Neural cell (in vitro differentiated cells): ENCODE measurements around the gene FRMD4B. TPM values are rescaled to one million over a fixed set of nuclear protein-coding genes. Genes with fewer than 3 reads are reported as not detected.

Experiments used
- H2AFZ ChIP-seq: fragments of 200-600, 300-800 bp; sonication (generic), shearing (Covaris generic); 2 replicates; pipeline ENCODE4 v1.6.0; 2014; ENCODE audit warnings: low read depth, mild to moderate bottlenecking, antibody characterized with exemption, low read length, moderate library complexity
- H3F3A ChIP-seq: fragments of 200-600 bp; shearing (Covaris generic); 2 replicates; pipeline ENCODE4 v1.6.1; 2016; ENCODE audit warnings: mild to moderate bottlenecking, moderate library complexity, mixed read lengths, antibody characterized with exemption, low read length; ENCODE audit not compliant: insufficient read depth, poor library complexity, severe bottlenecking
- H3K27ac ChIP-seq: fragments of 200-600, 300-800 bp; sonication (generic), shearing (Covaris generic); 2 replicates; pipeline ENCODE4 v1.5.1; 2014; ENCODE audit warnings: mild to moderate bottlenecking, low read length, moderate library complexity
- H3K27me3 ChIP-seq: fragments of 300-800, 200-600 bp; sonication (generic), shearing (Covaris generic); 2 replicates; pipeline ENCODE4 v1.6.0; 2014; ENCODE audit warnings: mild to moderate bottlenecking, low read depth, low read length, moderate library complexity; ENCODE audit not compliant: insufficient read depth
- H3K36me3 ChIP-seq: fragments of 300-800, 200-600 bp; sonication (generic), shearing (Covaris generic); 2 replicates; pipeline ENCODE4 v1.5.1; 2014; ENCODE audit warnings: mild to moderate bottlenecking, antibody characterized with exemption, low read length, moderate library complexity; ENCODE audit not compliant: insufficient read depth
- H3K4me2 ChIP-seq: fragments of 300-800, 200-600 bp; sonication (generic), shearing (Covaris generic); 2 replicates; pipeline ENCODE4 v1.6.0; 2014; ENCODE audit warnings: mild to moderate bottlenecking, low read length
- H3K4me3 ChIP-seq: fragments of 300-800, 200-600 bp; sonication (generic), shearing (Covaris generic); 2 replicates; pipeline ENCODE4 v1.5.1; 2014; ENCODE audit warnings: mild to moderate bottlenecking, low read length, moderate library complexity
- H3K79me2 ChIP-seq: fragments of 200-600 bp; shearing (Covaris generic); replicated peaks from 2 replicates; pipeline ENCODE4 v1.6.0; 2014; ENCODE audit warnings: mild to moderate bottlenecking, low read length, moderate library complexity; ENCODE audit not compliant: insufficient read depth
- H3K9ac ChIP-seq: fragments of 300-800, 200-600 bp; sonication (generic), shearing (Covaris generic); 2 replicates; pipeline ENCODE4 v1.6.1; 2016; ENCODE audit warnings: mild to moderate bottlenecking, low read length, mixed read lengths
- H3K9me2 ChIP-seq: fragments of 200-600 bp; shearing (Covaris generic); 2 replicates; pipeline ENCODE4 v1.6.1; 2016; ENCODE audit warnings: mild to moderate bottlenecking, low read length, mixed read lengths; ENCODE audit not compliant: insufficient read depth
- H3K9me3 ChIP-seq: fragments of 200-600, 300-800 bp; sonication (generic), shearing (Covaris generic); 2 replicates; pipeline ENCODE4 v1.6.1; 2016; ENCODE audit warnings: mild to moderate bottlenecking, mixed run types, low read length, moderate library complexity, mixed read lengths
- H4K20me1 ChIP-seq: fragments of 200-600 bp; shearing (Covaris generic); 2 replicates; pipeline ENCODE4 v1.6.1; 2016; ENCODE audit warnings: mild to moderate bottlenecking, mixed run types; ENCODE audit not compliant: insufficient read depth
- CTCF ChIP-seq: fragments of 450-650 bp; IDR thresholded peaks from 2 replicates; pipeline ENCODE4 v1.5.1; 2014; ENCODE audit warnings: antibody characterized with exemption, mild to moderate bottlenecking, moderate library complexity; ENCODE audit not compliant: poor library complexity, severe bottlenecking
- EP300 ChIP-seq: fragments of 450-650 bp; conservative IDR thresholded peaks from 2 replicates; pipeline ENCODE4 v1.6.1; 2014; ENCODE audit warnings: antibody characterized with exemption, mild to moderate bottlenecking, moderate library complexity; ENCODE audit not compliant: poor library complexity, severe bottlenecking
- EZH2 ChIP-seq: fragments of 200-600, 300-800 bp; shearing (Covaris generic), sonication (generic); IDR thresholded peaks from 2 replicates; pipeline ENCODE4 v1.6.1; 2014; ENCODE audit warnings: antibody characterized with exemption, low read length, borderline replicate concordance, mild to moderate bottlenecking; ENCODE audit not compliant: insufficient read depth, poor library complexity, severe bottlenecking
- MXI1 ChIP-seq: fragments of 450-650 bp; conservative IDR thresholded peaks from 2 replicates; pipeline ENCODE4 v1.6.1; 2014; ENCODE audit warnings: antibody characterized with exemption, mild to moderate bottlenecking; ENCODE audit not compliant: poor library complexity, severe bottlenecking
- POLR2AphosphoS5 ChIP-seq: IDR thresholded peaks from 2 replicates; pipeline ENCODE4 v1.6.1; 2012
- RAD21 ChIP-seq: fragments of 450-650 bp; conservative IDR thresholded peaks from 2 replicates; pipeline ENCODE4 v1.6.1; 2014; ENCODE audit warnings: antibody characterized with exemption, mild to moderate bottlenecking, moderate library complexity
- REST ChIP-seq: IDR thresholded peaks from 2 replicates; pipeline ENCODE4 v1.6.1; 2012; ENCODE audit warnings: borderline replicate concordance
- SMC3 ChIP-seq: fragments of 450-650 bp; conservative IDR thresholded peaks from 2 replicates; pipeline ENCODE4 v1.6.1; 2014; ENCODE audit warnings: antibody characterized with exemption, mild to moderate bottlenecking, moderate library complexity; ENCODE audit not compliant: poor library complexity
- TAF1 ChIP-seq: IDR thresholded peaks from 2 replicates; pipeline ENCODE4 v1.6.1; 2012; ENCODE audit warnings: low read depth
- polyA plus RNA-seq: library from polyadenylated mRNA; depleted of rRNA; stranded (reverse); fragments of >200 nt; gene quantifications from 2 replicates; pipeline ENCODE4 v1.2.3, GENCODE V29; 2014

The FRMD4B gene
- polyA plus RNA-seq, 1 donor from 2014 or later: 6.2 TPM

- Histone ChIP-seq H3K9ac (no peak overlapping the region), H3K9me3 (no peaks in the 10 kb centered on the region), H3K79me2 (no peaks in the 10 kb centered on the region), H2AFZ (no peak overlapping the region), H3K27ac (no peak overlapping the region), H4K20me1 (no peaks in the 10 kb centered on the region), H3K4me3 (no peak overlapping the region), H3K9me2 (no peaks in the 10 kb centered on the region), H3K4me2 (no peak overlapping the region), H3F3A (no peaks in the 10 kb centered on the region), H3K27me3 (no peaks in the 10 kb centered on the region), H3K36me3 (no peaks in the 10 kb centered on the region)
- TF ChIP-seq POLR2AphosphoS5: no peak
- TF ChIP-seq REST: no peak
- no peak for TF ChIP-seq CTCF
These were observed 263.9 kb downstream of the FRMD4B start for GRCh38 chr3:69121950-69122349.

- no peak overlapping the region for H3K4me3 ChIP-seq
- H3F3A ChIP-seq: no peaks in the 10 kb centered on the region
- no peaks in the 10 kb centered on the region for H4K20me1 ChIP-seq
- H3K36me3 ChIP-seq: no peaks in the 10 kb centered on the region
- no peak overlapping the region for H2AFZ ChIP-seq
- H3K4me2 ChIP-seq: no peak overlapping the region
- no peaks in the 10 kb centered on the region for H3K79me2 ChIP-seq
- no peaks in the 10 kb centered on the region for H3K9me2 ChIP-seq
- no peaks in the 10 kb centered on the region for H3K27me3 ChIP-seq
- H3K9ac ChIP-seq: no peak overlapping the region
- H3K9me3 ChIP-seq: no peaks in the 10 kb centered on the region
- no peak overlapping the region for H3K27ac ChIP-seq
- TF ChIP-seq TAF1: no peak
- no peak for TF ChIP-seq EP300
- no peak for TF ChIP-seq CTCF
- no peak for TF ChIP-seq POLR2AphosphoS5
- TF ChIP-seq EZH2: no peak
- no peak for TF ChIP-seq MXI1
- TF ChIP-seq RAD21: no peak
- no peak for TF ChIP-seq SMC3
- no peak for TF ChIP-seq REST
These were observed 264.4 kb downstream of the FRMD4B start for GRCh38 chr3:69121513-69121912.
